GM13976 (cell line): ENCODE data around the gene FOXA1.

Experiments used
- DNase-seq: peaks from one replicate; pipeline ENCODE4 v3.0.0; 2012; ENCODE audit warnings: low spot score
- CTCF ChIP-seq: IDR thresholded peaks from 2 replicates; pipeline ENCODE4 v1.5.1; 2012; ENCODE audit warnings: borderline replicate concordance, mild to moderate bottlenecking; ENCODE audit not compliant: insufficient read depth; ENCODE audit errors: extremely low read depth, missing control alignments, control extremely low read depth
- in situ Hi-C: fragments of 300-500 bp; cut with MboI; formaldehyde crosslinking; loops from one replicate; pipeline ENCODE4 v1.12.0; 2022; ENCODE audit warnings: low sequenced_read_pairs, mixed read lengths, inconsistent platforms; ENCODE audit not compliant: unreplicated experiment

The FOXA1 gene

GRCh38 chr14:37625597-37626595 lies 30.8 kb upstream of the FOXA1 start:
- in situ Hi-C loops: no loop called here
- no peak for TF ChIP-seq CTCF
- no peak for DNase-seq

GRCh38 chr14:37623971-37624370 lies 28.9 kb upstream of the FOXA1 start:
- in situ Hi-C loops: no loop called here
- DNase-seq: no peak
- TF ChIP-seq CTCF: no peak

- TF ChIP-seq CTCF: no peak
- no peak for DNase-seq
- in situ Hi-C loops: no loop called here
Observed at GRCh38 chr14:37623426-37623951, 28.4 kb upstream of the FOXA1 start.

DNA sequence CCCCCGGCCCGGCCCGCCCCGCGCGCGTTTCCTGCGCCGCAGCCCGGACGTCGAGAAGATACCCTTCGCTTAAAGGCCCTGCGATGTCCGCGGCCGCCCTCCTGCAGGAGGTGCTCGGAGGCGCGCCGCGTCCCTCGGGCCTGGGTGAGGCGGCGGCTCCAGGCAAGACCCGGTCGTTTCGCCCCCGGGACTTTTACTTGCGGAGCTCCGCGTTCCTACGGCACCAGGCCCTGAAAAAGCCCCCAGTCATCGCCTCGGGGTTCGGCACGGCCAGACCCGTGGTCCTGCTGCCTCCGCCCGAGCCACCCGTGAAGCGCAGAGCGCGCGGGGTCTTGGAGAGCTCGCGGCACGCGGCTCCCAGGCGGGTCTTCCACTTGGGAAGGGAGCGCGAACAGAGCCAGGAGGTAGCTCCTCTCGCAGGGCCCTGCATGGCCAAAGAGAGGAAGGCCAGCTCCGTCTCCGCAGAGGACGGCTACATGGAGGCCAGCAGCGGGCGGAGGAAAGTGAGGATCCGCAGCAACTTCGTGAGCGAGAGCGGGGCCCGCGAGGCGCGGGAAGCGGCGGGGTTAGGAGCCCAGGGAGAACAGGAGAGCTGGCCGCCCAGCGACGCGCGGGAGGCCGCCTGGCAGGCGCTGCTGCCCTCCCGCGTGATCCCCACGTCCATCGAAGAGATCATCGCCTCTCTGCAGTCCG lies 27.3 kb upstream of the FOXA1 start:
- in situ Hi-C loops: no loop called here
- DNase-seq: no peak
- no peak for TF ChIP-seq CTCF

DNA sequence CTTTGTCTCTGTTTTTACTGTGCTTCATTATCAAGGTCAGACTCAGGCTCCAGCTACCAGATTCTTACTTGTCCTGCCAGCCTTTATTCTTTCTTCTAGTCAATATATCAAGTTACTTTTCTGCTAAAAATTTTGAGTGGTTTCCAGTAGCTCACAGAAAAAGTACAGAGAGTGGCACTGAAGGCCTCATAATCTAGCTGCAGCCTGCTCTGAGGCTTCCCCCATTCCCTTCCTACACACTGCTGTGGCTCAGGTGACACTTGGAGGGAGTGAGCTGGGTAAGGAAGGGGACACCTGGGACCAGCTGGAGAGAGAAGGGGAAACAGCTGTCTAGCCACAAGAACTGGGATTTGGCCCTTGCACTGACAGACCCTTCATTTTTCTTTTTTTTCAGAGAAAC lies 25.8 kb upstream of the FOXA1 start:
- TF ChIP-seq CTCF: no peak
- no peak for DNase-seq
- in situ Hi-C loops: no loop called here

- TF ChIP-seq CTCF: no peak
- in situ Hi-C loops: no loop called here
- no peak for DNase-seq
Observed at GRCh38 chr14:37618498-37619028, 23.5 kb upstream of the FOXA1 start.
